PFSK-1 (cell line): Measurements from ENCODE around the gene AP3S2.

ENCODE experiments used
- FOXP2 ChIP-seq: optimal IDR thresholded peaks from 2 replicates; pipeline ENCODE3; 2011; ENCODE audit warnings: borderline replicate concordance, control low read depth, inconsistent platforms; ENCODE audit not compliant: insufficient read depth; ENCODE audit errors: extremely low read length, extremely low read depth
- POLR2AphosphoS5 ChIP-seq: IDR thresholded peaks from 2 replicates; pipeline ENCODE4 v1.6.1; 2012; ENCODE audit warnings: low read depth, mild to moderate bottlenecking, control low read depth, low read length, moderate library complexity
- SIN3A ChIP-seq: IDR thresholded peaks from 2 replicates; pipeline ENCODE4 v1.6.1; 2012; ENCODE audit warnings: mild to moderate bottlenecking, low read length, moderate library complexity, borderline replicate concordance; ENCODE audit not compliant: insufficient read depth
- TAF1 ChIP-seq: IDR thresholded peaks from 2 replicates; pipeline ENCODE4 v1.6.1; 2012; ENCODE audit warnings: low read length, control low read depth, borderline replicate concordance; ENCODE audit not compliant: insufficient read depth
- TF ChIP-seq, protein P1 (sequence below), 2 experiments: IDR thresholded peaks; 2 replicates each; pipeline versions ENCODE4 v1.6.1 to v1.8.0; 2011 to 2012; ENCODE audit warnings: low read depth in 2 of 2, low read length in 2 of 2, control low read depth in 1 of 2, inconsistent platforms in 1 of 2, mild to moderate bottlenecking in 1 of 2, moderate library complexity in 1 of 2; ENCODE audit not compliant: insufficient read depth in 1 of 2

AP3S2 gene

DNA sequence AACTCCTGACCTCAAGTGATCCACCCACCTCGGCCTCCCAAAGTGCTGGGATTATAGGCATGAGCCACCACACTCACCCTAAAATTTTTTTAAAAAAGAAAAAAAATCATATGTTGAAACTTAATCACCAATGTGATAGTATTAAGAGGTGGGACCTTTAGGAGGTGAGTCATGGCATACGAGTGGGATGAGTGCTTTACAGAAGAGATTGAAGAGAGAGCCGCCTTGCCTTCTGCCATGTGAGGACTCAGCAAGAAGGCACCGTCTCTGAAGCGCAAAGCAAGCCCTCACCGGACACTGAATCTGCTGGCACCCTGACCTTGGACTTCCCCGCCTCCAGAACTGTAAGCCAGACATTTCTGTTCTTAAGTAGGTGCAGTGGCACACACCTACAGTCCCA, 13.5 kb upstream of the AP3S2 start:
- TF ChIP-seq FOXP2 (no peak), TAF1 (no peak), SIN3A (no peak), POLR2AphosphoS5 (no peak)
- TF ChIP-seq, protein P1, sequence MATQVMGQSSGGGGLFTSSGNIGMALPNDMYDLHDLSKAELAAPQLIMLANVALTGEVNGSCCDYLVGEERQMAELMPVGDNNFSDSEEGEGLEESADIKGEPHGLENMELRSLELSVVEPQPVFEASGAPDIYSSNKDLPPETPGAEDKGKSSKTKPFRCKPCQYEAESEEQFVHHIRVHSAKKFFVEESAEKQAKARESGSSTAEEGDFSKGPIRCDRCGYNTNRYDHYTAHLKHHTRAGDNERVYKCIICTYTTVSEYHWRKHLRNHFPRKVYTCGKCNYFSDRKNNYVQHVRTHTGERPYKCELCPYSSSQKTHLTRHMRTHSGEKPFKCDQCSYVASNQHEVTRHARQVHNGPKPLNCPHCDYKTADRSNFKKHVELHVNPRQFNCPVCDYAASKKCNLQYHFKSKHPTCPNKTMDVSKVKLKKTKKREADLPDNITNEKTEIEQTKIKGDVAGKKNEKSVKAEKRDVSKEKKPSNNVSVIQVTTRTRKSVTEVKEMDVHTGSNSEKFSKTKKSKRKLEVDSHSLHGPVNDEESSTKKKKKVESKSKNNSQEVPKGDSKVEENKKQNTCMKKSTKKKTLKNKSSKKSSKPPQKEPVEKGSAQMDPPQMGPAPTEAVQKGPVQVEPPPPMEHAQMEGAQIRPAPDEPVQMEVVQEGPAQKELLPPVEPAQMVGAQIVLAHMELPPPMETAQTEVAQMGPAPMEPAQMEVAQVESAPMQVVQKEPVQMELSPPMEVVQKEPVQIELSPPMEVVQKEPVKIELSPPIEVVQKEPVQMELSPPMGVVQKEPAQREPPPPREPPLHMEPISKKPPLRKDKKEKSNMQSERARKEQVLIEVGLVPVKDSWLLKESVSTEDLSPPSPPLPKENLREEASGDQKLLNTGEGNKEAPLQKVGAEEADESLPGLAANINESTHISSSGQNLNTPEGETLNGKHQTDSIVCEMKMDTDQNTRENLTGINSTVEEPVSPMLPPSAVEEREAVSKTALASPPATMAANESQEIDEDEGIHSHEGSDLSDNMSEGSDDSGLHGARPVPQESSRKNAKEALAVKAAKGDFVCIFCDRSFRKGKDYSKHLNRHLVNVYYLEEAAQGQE (IDR thresholded peaks at IDR 0.05; ENCODE audit: insufficient read depth in 1 of 2, low read depth in 2 of 2, low read length in 2 of 2), result no peak

GRCh38 chr15:89905846-89906378, 12.1 kb upstream of the AP3S2 start:
- TF ChIP-seq FOXP2 (no peak), SIN3A (no peak), TAF1 (no peak), POLR2AphosphoS5 (no peak)

DNA sequence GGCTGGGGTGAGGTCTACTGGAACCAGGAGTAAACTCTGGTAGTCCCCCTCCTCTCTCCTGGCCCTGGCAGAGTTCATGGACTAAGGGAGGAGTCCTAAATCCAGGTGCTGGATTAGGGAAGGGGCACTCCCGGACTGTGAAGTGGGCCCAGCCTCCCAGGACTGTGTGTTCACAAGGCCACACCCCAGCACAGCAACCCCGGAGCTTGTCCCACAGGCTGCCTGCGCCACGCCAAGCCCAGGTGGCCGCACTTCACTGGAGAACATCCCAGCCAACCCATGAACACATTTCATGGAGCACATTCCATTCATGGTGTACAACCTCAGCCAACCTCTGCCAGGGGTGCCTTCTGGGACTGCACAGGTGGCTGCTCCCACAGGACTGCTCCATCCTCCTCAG, 10.7 kb upstream of the AP3S2 start:
- no peak for TF ChIP-seq FOXP2
- no peak for TF ChIP-seq TAF1
- TF ChIP-seq, protein P1 (IDR thresholded peaks at IDR 0.05; ENCODE audit: insufficient read depth in 1 of 2, low read depth in 2 of 2, low read length in 2 of 2), result no peak
- no peak for TF ChIP-seq SIN3A
- no peak for TF ChIP-seq POLR2AphosphoS5

GRCh38 chr15:89903858-89904130, 10.0 kb upstream of the AP3S2 start:
- TF ChIP-seq, protein P1 (IDR thresholded peaks at IDR 0.05; ENCODE audit: insufficient read depth in 1 of 2, low read depth in 2 of 2, low read length in 2 of 2), result no peak
- TF ChIP-seq SIN3A, result no peak
- TF ChIP-seq FOXP2, result no peak
- TF ChIP-seq POLR2AphosphoS5, result no peak
- TF ChIP-seq TAF1, result no peak

DNA sequence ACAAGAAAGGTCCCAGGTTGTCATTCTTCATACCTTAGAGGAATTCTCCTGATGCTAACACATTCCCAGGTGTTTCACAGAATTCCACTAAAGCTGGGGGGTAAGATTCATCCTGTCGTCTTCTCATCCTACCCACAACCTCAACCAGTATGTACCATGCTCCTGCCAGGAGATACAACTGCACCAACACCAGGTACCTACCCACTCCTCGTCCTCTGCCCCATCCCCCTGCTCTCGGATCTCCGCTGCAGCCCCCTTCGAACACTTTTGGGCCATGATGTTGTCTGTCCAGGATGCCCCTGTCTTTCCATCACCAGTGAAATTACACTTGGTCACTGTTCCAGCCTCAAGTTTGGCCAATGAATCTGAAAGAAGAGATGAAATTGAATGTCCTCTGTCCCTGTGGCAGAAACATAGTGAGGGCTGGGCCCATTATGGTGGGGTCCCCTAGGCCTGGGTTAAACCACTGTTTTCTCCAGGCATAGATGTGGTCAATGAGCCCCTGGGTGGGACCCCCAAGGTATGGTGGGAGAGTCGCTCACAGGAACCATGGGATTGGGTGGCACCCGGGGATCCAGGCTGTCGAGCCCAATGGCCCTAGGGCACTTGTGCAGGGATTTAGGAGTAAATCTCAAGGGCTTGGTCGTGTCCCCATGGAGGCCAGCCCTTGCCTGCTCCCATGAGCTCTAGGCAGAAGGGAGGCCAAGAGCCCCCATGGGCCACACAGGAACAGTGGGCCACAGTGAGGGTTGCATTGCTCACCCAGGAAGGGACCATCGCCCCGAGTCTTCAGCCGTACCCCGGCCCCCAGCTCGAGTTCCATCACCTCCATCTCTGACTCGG, 9.4 kb upstream of the AP3S2 start:
- TF ChIP-seq TAF1 (no peak), SIN3A (no peak), FOXP2 (no peak), POLR2AphosphoS5 (no peak)
- TF ChIP-seq, protein P1 (IDR thresholded peaks at IDR 0.05; ENCODE audit: insufficient read depth in 1 of 2, low read depth in 2 of 2, low read length in 2 of 2), result no peak
